GM18499 (cell line): ENCODE measurements around the gene JAG2.

Experiments
- ATAC-seq: cut with Tn5 transposase; IDR thresholded peaks from one replicate; pipeline ENCODE4 v1.9.1; 2021; ENCODE audit warnings: moderate number of reproducible peaks; ENCODE audit not compliant: insufficient read depth, unreplicated experiment

The JAG2 gene

DNA sequence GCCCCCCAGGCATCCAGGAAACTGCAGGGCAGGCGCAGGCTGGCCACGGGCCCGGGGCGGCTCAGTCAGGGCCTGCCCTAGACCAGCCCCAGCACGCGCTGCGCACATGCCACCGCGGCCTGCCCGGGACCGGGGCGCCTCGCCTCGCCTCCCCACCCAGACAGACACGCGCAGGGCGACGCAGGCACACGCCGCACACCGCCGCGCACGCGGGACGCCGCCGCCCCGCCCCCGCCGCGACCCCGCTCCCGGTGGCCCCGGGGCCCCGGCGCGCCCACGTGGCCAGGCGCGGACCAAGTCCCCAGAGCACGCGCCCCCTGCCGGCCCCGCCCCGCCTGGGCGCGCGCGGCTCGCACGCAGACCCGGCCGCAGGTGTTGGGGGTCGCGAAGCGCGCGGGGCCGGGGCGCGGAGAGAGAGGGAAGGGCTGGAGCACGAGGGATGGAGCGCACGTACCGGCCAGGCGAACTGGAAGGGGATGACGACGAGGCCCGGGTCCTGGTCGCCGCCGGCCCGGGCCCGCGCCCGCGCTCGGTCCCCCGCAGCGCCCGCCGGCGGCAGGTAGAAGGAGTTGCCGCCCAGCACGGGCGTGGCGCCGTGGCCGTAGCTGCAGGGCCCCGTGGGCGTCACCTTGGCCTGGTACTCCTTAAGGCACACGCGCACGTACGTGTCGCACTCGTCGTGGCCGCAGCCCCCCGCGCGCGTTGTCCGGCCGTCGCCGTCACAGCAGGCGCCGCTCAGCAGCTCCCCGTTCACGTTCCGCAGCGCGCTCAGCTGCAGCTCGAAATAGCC is 1.1 kb downstream of the JAG2 start:
- ATAC-seq, result no peak

DNA sequence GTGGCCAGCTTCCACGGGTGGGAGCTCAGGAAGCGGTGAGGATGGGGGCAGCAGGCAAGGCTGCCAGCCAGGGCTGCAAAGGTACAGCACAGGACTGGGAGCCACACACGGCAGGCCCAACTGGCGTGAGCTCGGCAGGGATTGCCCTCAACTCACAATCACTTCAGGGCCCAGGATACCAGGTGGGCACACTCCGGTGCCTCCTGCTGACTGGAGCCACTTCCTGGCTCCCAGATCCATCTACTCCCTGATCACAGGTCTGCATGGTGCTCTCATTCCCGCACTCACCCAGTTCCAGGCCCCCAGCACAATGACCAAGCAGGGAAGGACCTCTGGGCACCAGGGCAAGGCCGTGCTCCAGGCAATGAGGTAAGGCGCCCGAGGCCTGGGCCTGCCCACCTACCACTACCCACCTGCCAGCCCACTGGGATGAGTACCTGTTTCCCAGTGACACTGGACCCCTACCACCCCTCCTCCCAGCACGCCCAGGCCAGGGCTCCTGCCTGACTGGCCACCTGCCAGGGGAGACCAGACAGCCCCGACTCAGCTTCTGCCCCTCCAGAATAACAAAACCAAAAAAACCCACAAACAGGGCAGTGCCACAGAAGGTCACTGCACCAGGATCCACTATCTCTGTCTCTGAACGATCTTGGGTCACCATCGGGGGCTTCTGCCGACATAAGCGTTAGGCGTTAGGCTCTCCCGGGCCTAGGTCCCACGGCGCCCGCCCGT is 1.8 kb downstream of the JAG2 start:
- ATAC-seq, result no peak

DNA sequence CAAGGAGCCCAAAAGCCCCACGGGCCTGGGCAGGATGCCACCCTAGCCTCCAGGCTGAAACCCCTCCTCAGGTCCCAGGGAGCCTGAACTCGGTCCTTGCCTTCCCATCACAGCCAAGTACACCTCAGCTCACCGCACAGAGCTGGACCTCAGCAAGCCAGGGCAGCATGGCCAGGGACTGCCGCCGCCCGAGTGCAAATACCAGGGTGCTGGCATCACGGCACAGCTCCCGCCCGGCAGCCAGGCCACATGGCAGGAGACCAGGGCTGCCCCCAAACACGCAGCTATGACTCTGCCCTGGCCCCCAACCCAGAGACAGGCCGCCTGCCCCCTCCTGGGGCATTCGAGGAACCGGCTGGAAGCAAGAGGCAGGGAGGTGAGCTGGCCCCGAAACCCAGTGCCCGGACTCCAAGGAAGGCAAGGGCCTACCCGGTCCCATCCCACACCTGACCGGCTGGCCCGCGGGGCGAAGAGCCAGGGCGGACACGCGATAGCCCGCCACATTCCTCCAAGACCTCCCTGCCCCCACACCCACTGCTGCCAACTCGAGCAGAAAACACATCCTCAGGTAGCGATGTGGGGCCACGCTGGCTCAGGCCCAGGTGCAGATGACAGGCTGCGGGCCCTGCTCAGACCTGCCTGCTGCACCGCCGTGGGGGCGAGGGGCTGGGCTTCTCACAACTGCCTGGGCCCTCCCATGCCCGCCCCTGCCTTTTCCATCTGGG is 2.7 kb downstream of the JAG2 start:
- ATAC-seq, result no peak

DNA sequence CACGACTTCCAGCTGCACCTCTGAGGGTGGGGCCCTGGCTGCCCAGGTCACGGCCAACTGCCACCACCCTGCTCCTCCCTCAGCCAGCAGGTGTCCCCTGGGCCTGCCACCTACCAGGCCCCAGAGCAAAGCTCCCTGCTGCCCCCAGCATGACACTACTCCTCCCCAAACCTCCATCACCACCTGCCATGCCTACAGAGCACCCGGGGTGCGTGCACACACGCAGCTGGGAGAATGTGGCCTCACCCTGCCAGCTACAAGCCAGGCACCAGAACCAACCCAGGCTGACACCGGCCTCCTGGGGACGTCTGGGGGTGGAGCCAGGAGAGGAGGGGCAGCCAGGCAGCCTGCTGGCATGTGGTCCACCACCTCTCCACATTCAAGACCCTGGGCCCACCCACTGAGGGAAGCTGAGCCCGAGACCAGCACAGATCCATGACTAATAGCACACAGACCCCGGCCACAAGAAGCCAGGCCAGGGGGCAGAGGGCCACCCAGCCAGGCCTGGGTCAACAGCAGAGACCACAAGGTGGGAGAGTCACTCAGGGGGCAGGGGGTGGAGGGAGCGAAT is 3.4 kb downstream of the JAG2 start:
- no peak for ATAC-seq

DNA sequence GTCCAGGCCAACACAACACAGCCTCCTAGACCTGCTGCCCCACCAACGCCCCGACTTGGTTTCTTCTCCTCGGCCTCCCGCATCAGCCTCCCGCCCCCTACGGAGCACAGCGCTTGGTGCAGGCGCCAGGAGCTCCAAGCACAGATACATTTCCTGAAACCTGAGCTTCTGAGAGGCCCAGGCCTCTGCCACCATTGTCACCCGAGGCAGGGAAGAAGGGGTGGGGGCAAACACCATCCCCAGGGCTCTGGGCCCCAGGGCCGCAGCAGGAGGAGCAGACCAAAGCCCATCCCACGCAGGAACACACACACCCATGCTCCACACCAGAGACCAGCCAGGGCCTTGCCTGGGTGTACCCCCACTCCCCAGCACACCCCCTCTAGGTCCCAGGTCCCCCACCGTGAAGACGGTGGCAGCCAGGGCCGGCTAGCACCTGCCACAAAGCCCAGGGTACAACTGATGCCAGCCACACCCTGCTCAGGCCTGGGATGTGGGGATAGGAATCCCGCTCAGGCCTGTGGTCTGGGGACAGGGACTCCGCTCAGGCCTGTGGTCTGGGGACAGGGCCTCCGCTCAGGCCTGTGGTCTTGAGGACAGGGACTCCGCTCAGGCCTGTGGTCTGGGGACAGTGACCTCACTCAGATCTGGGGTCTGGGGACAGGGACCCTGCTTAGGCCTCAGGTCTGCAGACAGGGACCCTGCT is 5.4 kb downstream of the JAG2 start:
- no peak for ATAC-seq

DNA sequence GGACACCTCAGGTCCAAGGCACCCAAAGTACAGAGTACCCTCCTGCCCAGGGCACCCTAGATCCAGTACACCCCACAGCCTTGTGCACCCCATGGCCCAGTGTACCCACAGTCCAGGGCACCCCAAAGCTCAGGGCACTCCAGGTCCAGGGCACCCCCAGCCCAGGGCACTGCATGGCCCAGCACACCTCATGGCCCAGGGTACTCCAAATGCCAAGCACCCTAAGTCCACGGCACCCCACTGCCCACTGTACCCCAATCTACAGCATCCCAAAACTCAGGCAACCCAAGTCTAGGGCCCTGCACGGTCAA is 6.0 kb downstream of the JAG2 start:
- no peak for ATAC-seq

DNA sequence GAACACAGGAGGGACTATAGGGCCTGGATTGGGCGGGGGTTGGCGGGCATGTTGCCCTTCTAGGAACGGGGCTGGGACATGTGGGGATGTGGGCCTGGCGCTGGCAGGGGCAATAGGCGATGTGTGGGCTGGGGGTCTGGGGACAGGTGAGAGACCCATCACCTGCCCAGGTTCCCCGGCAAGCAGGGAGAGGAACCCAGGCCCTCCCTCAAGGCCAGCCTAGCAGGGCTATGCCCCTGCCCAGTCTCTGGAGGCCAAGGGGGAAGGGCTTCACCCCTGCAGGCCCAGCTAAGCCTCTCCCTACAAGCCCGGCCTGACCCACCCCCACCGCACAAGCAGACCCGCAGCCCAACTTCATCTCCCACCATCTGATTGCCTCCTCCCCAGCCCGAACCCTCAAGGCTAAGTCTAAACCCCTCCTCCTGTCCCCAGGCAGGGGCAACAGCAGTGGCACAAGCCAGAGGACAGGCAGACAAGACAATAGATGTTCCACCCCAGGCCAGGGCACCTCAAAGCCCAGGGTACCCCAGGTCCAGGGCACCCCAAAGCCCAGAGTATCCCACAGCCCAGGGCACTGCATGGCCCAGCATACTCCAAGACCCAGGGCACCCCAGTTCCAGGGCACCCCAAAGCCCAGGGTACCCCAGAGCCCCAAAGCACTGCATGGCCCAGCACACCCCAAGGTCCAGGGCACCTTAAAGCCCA is 6.5 kb downstream of the JAG2 start:
- no peak for ATAC-seq

DNA sequence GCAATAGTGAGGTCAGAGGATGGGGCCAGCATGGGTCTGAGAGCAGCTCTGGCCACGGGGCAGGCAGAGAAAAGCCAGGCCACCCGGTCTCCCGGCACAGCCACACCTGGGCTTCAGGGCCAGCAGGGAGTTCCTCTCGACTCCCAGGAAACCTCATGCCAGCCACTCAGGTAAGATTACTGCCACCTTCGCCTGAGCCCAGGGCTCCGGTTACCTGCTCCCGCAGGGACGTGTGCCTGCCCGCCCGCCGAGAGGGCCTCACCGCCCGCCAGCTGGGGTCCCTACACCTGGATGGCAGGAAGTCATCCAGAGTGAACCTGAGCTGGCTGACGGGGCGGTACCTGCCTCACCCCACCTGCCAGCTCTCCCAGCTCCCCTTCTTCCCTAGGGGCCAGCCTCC is 7.3 kb downstream of the JAG2 start:
- ATAC-seq, result no peak

DNA sequence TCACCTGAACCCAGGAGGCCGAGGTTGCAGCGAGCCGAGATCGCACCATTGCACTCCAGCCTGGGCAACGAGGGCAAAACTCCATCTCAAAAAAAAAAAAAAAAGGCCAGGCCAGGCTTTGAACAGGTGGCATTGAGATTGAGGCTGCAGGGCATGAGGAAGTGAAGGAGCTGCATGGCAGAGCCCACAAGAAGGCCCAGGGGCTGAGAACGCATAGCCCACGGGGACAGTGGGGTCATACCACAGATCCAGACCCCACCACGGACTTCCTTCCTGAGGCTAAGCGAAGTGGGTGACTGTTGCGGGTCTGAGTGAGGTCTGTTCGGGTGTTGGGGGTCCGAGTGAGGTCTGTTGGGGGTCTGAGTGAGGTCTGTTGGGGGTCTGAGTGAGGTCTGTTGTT is 7.8 kb downstream of the JAG2 start:
- no peak for ATAC-seq

DNA sequence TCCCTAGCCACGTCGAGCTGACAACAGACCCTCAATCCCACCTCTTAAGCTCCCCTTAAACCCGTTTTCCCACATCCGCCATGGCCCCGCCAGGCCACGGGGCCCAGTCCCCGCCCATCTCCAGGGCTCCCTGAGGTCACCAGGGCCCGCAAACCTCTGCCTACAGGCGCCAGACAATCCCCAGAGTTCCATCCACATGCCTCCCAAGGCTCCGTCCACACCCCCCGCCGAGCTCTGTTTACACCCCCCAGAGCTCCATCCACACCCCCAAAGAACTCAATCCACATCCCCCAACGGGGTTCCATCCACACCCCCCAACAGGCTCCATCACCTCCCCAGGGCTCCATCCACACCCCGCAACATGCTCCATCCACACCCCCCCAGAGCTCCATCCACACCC is 9.2 kb downstream of the JAG2 start:
- no peak for ATAC-seq

DNA sequence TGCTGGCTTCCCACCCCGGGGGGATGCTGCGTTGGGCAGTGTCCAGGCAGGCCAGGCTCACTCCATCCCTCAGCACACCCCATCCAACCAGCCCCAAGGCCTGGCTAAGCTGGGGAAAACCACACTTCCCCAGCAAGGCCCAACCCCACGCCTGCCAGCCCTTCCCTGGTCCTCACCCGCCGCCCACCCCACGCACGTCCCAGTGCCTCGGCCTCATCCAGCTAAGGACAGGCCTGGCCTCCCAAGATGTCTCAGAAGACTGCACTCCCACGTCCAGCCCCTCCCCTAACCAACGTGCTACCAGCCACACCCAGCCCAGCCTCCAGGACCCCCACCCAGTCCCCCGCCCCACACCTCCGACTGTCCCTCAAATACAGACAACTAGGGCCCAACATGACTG is 9.8 kb downstream of the JAG2 start:
- ATAC-seq, result no peak

DNA sequence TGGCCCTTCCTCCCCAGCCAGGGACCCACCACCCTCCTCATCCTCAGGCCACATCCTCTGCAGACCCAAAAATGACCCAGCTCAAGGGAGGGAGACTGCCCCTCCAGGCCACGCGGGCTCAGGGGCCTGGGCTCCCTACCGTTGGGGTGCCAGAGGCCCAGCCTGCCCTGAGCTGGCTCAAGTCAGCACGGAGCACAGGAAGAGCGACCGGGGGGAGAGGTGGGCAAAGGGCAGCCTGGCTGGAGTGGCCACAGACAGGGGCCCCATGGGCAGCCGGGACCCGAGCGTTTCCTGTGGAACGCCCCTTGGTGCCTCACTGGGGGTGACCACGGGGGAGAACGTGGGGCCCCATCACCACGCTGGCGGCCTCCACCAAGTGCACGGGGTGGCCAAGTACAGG is 10.7 kb downstream of the JAG2 start:
- ATAC-seq, result no peak

DNA sequence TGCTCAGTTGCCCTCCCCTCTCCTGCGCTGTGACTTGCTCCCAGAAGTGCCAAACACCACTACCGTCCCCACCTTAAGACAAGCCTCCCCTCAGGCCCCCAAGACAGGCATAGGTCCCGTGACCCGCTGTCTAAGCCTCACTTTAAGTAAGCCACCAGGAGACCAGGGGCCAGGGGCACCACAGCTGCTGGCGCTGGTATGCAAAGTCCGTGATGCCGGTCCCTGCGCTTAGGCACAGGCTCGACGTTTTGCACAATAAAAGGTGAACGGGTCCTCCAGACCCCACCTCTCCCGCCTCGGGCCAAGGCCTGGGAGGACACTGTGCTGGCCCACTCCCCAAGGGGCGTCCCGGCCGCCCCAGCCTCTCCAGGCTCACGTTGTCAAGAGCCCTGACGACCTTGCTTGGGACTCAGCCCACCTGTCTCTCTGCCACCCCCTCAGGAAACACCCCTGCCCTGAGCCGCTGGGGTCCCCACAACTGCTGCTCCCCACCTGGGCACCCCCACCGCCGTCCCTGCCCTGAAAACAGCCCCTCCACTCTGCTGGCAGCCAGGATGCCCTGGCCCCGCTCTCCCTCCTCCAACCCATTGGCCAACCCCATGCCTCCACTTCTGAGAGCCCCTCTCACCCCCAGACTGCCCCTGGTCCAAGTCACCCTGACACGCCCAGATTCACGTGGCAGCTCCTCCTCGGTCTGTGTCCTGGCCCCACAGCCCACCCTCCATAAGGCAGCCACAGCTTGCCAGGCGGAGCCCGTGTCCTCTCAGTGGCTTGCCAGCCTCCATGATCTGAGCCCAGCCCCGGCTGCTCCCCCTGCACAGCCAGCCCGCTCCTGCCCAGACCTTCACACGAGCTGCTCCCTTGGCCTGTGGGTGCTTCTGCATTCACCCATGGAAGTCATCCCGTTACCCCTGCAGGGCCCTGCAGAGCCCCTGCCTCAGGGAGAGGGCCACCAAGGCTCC is 11.9 kb downstream of the JAG2 start:
- ATAC-seq, result no peak

DNA sequence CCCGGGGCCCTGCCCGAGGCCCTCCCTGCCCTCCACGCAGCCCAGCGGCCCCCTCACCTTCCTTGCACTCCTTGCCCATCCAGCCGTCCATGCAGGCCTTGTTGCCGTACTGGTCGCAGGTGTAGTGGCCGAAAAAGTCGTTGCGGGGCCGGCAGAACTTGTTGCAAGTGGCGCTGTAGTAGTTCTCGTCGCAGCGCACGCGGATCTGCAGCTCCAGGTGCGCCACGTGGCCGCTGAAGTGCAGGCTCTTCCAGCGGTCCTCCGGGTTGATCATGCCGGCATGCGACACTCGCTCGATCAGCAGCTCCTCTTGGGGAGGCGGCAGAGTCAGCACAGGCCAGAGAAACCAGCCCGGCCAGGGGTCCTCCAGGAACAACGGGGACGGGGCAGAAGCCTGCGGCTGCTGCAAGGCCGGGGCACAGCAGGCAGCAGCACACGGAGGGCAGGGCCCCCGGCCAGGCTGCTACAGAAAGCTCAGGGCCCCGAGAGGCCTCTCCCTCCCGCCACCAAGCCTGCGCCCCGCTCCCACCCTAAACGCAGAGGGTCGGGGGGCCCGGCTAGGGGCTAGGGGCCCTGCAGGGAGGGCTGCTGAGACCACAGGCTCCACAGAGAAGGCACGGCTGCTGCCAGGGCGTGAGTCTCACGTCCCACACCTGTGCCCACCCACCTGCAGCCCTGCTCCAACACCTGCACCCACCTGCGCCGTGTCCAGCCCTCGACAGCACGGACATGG is 12.7 kb downstream of the JAG2 start:
- ATAC-seq, result no peak

DNA sequence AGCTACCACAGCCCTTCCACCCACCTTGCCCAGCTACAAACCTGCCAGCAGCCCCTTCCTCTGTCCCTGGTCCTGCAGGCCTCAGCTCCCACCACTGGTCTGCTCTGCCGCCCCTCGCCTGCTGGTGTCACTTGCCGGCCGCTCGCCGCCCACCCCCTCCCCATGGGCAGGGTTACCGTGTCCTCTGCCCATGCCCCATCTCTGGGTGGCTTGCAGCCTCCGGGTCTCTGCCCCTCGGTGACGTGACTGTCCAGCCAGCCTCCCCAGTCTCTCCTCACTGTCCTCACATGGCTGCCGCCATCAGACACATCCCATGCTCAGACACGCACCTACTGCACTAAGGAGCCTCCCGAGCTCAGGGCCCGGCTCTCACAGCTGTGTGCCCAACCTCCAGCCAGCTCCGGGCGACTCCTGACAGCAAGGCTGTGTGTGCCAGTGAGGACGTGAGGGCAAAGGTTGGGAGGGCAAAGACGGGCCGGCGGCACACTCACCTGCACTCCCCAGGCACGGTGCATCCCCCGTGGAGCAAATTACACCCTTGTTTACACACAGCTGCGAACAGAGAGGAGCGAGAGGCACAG is 13.4 kb downstream of the JAG2 start:
- no peak for ATAC-seq

DNA sequence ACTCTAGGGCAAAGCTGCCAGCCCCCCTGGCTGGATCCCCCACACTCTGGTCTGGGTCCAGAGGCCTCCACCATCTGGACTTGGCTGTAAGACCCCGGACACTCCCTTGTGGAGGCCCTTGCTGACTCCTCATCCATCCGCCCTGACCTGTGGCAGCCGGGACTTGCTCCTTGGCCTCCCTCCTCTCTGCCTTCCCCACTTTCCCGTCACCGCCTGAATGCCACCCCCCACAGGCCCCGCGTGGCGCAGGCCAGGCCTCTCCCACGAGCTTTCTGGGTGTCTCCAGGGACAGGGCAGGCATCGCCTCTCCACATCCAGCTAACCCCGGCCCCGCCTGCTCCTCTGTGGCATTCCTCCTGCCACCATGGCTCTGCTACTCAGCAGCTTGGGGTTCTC is 14.1 kb downstream of the JAG2 start:
- ATAC-seq, result no peak

DNA sequence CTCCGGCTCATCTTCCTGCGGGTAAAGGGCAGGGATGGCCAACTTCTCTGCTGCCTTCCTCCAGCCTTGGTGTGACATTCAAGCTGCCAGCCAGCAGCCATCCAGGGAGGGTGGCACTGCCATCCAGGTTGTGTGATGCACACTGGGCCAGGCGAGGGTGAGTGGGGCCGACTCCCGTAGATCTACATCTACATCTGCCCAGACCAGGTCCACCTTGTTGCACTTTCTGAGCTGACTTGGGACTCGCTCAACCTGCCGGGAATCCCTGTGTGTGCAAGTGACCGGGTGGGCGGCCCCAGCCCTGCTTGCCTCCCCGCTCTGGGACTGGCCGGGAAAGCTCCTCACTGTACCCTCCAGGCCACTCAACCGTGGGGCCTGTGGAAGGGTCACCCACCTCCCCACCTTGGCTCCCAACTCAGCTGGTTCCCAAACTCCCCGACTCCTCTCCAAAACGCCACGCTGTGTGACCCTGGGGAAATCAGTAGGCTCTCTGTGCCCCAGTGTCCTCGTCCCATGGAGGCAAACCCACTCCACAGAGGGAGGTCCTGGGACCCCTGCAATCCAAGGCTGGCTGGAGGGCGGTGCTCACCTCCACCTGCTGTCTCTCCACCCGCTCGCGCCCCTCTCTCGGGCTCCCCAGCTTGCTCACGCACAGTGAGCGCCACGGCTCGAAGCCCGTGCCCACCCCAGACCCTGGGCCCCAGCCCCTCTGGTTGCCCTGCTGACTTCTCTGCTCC is 14.7 kb downstream of the JAG2 start:
- ATAC-seq, result no peak
